H1 (cell line): ENCODE results near the gene PDCD6IP. TPM values are rescaled to one million over a fixed set of nuclear protein-coding genes. Genes with fewer than 3 reads are reported as not detected.

Experiments
- CTCF ChIA-PET: fragments of 300-600 bp; sonication (Branson Sonifier 250); formaldehyde crosslinking; loops from one replicate; lab custom pipeline; 2021; ENCODE audit not compliant: partially characterized antibody; lab: Charles Lee
- POLR2A ChIA-PET: fragments of 300-600 bp; sonication (Branson Sonifier 250); formaldehyde crosslinking; loops from one replicate; lab custom pipeline; 2021; ENCODE audit warnings: inconsistent platforms; ENCODE audit not compliant: partially characterized antibody; lab: Charles Lee
- DNase-seq, 2 experiments: peaks; one replicate each; pipeline versions ENCODE4 v3.0.0 to v3.0.0-alpha.2; 2010 to 2022; ENCODE audit warnings: low spot score in 2 of 2, low read depth in 1 of 2, mixed read lengths in 1 of 2
- FAIRE-seq: peaks from 2 replicates; lab custom pipeline; 2011; peaks lifted over from hg19 to GRCh38; lab: Jason Lieb, UNC
- H2AFZ ChIP-seq: 2 replicates; pipeline ENCODE4 v1.8.1; 2012; ENCODE audit warnings: low read length, inconsistent platforms
- H2AK5ac ChIP-seq: 2 replicates; pipeline ENCODE4 v1.6.1; 2013; ENCODE audit warnings: low read depth, low read length
- H2BK120ac ChIP-seq: replicated peaks from 2 replicates; pipeline ENCODE3; 2013; ENCODE audit warnings: low read depth, low read length, inconsistent platforms
- H2BK12ac ChIP-seq: 2 replicates; pipeline ENCODE4 v1.6.1; 2013; ENCODE audit warnings: low read depth, low read length
- H2BK15ac ChIP-seq: 2 replicates; pipeline ENCODE4 v1.6.1; 2013; ENCODE audit warnings: low read length
- H2BK20ac ChIP-seq: 2 replicates; pipeline ENCODE4 v1.6.1; 2013; ENCODE audit warnings: low read length
- H2BK5ac ChIP-seq: 2 replicates; pipeline ENCODE4 v1.6.1; 2013; ENCODE audit warnings: low read depth, low read length
- H3K14ac ChIP-seq: 2 replicates; pipeline ENCODE4 v1.6.1; 2013; ENCODE audit warnings: inconsistent platforms; ENCODE audit not compliant: insufficient read length
- H3K18ac ChIP-seq: 2 replicates; pipeline ENCODE4 v1.6.1; 2013; ENCODE audit warnings: low read length; ENCODE audit errors: extremely low read depth
- H3K23ac ChIP-seq: 2 replicates; pipeline ENCODE4 v1.6.1; 2013; ENCODE audit warnings: inconsistent platforms; ENCODE audit not compliant: insufficient read length
- H3K23me2 ChIP-seq: 2 replicates; pipeline ENCODE4 v1.6.1; 2013; ENCODE audit warnings: low read depth, low read length
- H3K27ac ChIP-seq: 2 replicates; pipeline ENCODE4 v1.6.1; 2011; ENCODE audit warnings: low read depth, low read length, inconsistent platforms
- H3K27me3 ChIP-seq, 4 experiments: replicated peaks in 1 of 4; 1 replicate in 1 of 4; 2 replicates in 3 of 4; pipeline versions ENCODE4 v1.6.1 to v1.8.1; 2011 to 2013; ENCODE audit warnings: low read length in 3 of 4, mild to moderate bottlenecking in 3 of 4, inconsistent platforms in 2 of 4, mixed read lengths in 2 of 4, moderate library complexity in 1 of 4; ENCODE audit not compliant: control insufficient read depth in 3 of 4, insufficient read depth in 3 of 4; ENCODE audit errors: extremely low read depth in 1 of 4
- H3K36me3 ChIP-seq, 4 experiments: 2 replicates each; pipeline versions ENCODE4 v1.6.1 to v1.8.1; 2011 to 2013; ENCODE audit warnings: mild to moderate bottlenecking in 4 of 4, low read length in 3 of 4, moderate library complexity in 2 of 4, control low read depth in 1 of 4, inconsistent platforms in 1 of 4; ENCODE audit not compliant: insufficient read depth in 4 of 4, control insufficient read depth in 2 of 4
- H3K4ac ChIP-seq: replicated peaks from 2 replicates; pipeline ENCODE3; 2013; ENCODE audit warnings: low read length, low read depth, mixed read lengths, inconsistent platforms; ENCODE audit not compliant: insufficient read length
- H3K4me1 ChIP-seq, 4 experiments: replicated peaks in 1 of 4; 1 replicate in 1 of 4; 2 replicates in 3 of 4; pipeline versions ENCODE4 v1.6.1 to v1.8.1; 2011 to 2013; ENCODE audit warnings: low read length in 3 of 4, inconsistent platforms in 2 of 4, mixed read lengths in 1 of 4; ENCODE audit not compliant: insufficient read depth in 4 of 4, control insufficient read depth in 3 of 4
- H3K4me2 ChIP-seq, 2 experiments: 2 replicates each; pipeline versions ENCODE4 v1.6.1 to v1.8.1; 2011 to 2013; ENCODE audit warnings: low read depth in 2 of 2, low read length in 2 of 2, control low read depth in 1 of 2, inconsistent platforms in 1 of 2, mild to moderate bottlenecking in 1 of 2; ENCODE audit not compliant: insufficient read depth in 1 of 2
- H3K4me3 ChIP-seq, 4 experiments: fragments of 200-600, 300-600 bp in 1 of 4; sonication (generic), shearing (Covaris generic), sonication (Bioruptor Twin) in 1 of 4; 2 replicates each; pipeline versions ENCODE4 v1.5.1 to v1.8.1; 2011 to 2016; ENCODE audit warnings: low read length in 4 of 4, low read depth in 3 of 4, control low read depth in 2 of 4, inconsistent platforms in 2 of 4, mild to moderate bottlenecking in 2 of 4, mixed read lengths in 1 of 4, moderate library complexity in 1 of 4; ENCODE audit not compliant: insufficient read depth in 2 of 4; ENCODE audit errors: extremely low read depth in 1 of 4
- H3K56ac ChIP-seq: replicated peaks from 2 replicates; pipeline ENCODE3; 2013; ENCODE audit warnings: low read depth, mild to moderate bottlenecking, mixed read lengths, low read length, inconsistent platforms; ENCODE audit not compliant: insufficient read length
- H3K79me1 ChIP-seq: 2 replicates; pipeline ENCODE4 v1.6.1; 2013; ENCODE audit warnings: low read depth, low read length, control low read depth
- H3K79me2 ChIP-seq, 2 experiments: 2 replicates each; pipeline versions ENCODE4 v1.6.1 to v1.8.1; 2012 to 2013; ENCODE audit warnings: low read length in 2 of 2, mild to moderate bottlenecking in 2 of 2, inconsistent platforms in 1 of 2; ENCODE audit not compliant: insufficient read depth in 2 of 2, control insufficient read depth in 1 of 2
- H3K9ac ChIP-seq, 4 experiments: replicated peaks in 1 of 4; 1 replicate in 1 of 4; 2 replicates in 3 of 4; pipeline versions ENCODE4 v1.6.1 to v1.8.1; 2011 to 2013; ENCODE audit warnings: low read depth in 3 of 4, low read length in 3 of 4, control low read depth in 2 of 4, mild to moderate bottlenecking in 2 of 4, moderate library complexity in 2 of 4, inconsistent platforms in 1 of 4; ENCODE audit errors: extremely low read depth in 1 of 4
- H3K9me3 ChIP-seq, 2 experiments: 2 replicates each; pipeline versions ENCODE4 v1.6.1 to v1.8.1; 2012 to 2013; ENCODE audit warnings: mild to moderate bottlenecking in 2 of 2, moderate library complexity in 2 of 2, control low read depth in 1 of 2, inconsistent platforms in 1 of 2, low read depth in 1 of 2, low read length in 1 of 2, mixed read lengths in 1 of 2; ENCODE audit not compliant: insufficient read depth in 2 of 2
- H4K20me1 ChIP-seq, 2 experiments: replicated peaks in 1 of 2; 2 replicates each; pipeline versions ENCODE3 to v1.8.1; 2011 to 2013; ENCODE audit warnings: inconsistent platforms in 2 of 2, low read length in 2 of 2, mild to moderate bottlenecking in 1 of 2; ENCODE audit not compliant: insufficient read depth in 2 of 2, control insufficient read depth in 1 of 2
- H4K5ac ChIP-seq: 2 replicates; pipeline ENCODE4 v1.6.1; 2013; ENCODE audit warnings: low read length, low read depth, mixed read lengths, inconsistent platforms; ENCODE audit not compliant: insufficient read length
- H4K8ac ChIP-seq: 2 replicates; pipeline ENCODE4 v1.8.0; 2013; ENCODE audit warnings: mild to moderate bottlenecking, moderate library complexity, low read length, inconsistent platforms; ENCODE audit not compliant: insufficient read depth; ENCODE audit errors: extremely low read depth
- H4K91ac ChIP-seq: replicated peaks from 2 replicates; pipeline ENCODE3; 2013; ENCODE audit warnings: low read length, mixed read lengths, inconsistent platforms; ENCODE audit not compliant: insufficient read length
- NANOG ChIP-seq: IDR thresholded peaks from 2 replicates; pipeline ENCODE4 v1.6.1; 2011; ENCODE audit warnings: low read length, low read depth, mild to moderate bottlenecking, inconsistent platforms; ENCODE audit not compliant: insufficient read depth, poor library complexity, severe bottlenecking
- WGBS, 2 experiments: shearing (Covaris generic) in 1 of 2; methylation state at CpG; one replicate each; pipeline versions ENCODE4 v1.1.6 to v1.1.7; 2013 to 2015; ENCODE audit warnings: low lambda C conversion rate in 2 of 2, mixed read lengths in 2 of 2, inconsistent platforms in 1 of 2, low coverage in 1 of 2, missing lambda C conversion rate in 1 of 2; ENCODE audit not compliant: insufficient replicate concordance in 2 of 2, insufficient coverage in 1 of 2, insufficient read length in 1 of 2; ENCODE audit errors: extremely low coverage in 1 of 2, missing lambda C conversion rate in 1 of 2; 5-methylcytosine and 5-hydroxymethylcytosine counted together
- polyA plus RNA-seq, 7 experiments: library from polyadenylated mRNA; depleted of rRNA in 3 of 7; stranded (reverse) in 5 of 7; unstranded in 2 of 7; fragments of >200 nt in 5 of 7; fragments of 200-250 nt in 2 of 7; gene quantifications; 1 replicate in 5 of 7; 2 replicates in 1 of 7; 4 replicates in 1 of 7; pipeline versions ENCODE4 v1.2.1 to v1.2.3, GENCODE V29; 2011 to 2013; ENCODE audit warnings: missing spikeins in 2 of 7, mixed read lengths in 2 of 7
- total RNA-seq: library from RNA; stranded (reverse); fragmentation: NEBNext Ultra II Directional; extraction: Animal tissue kit (Norgen Biotek cat#: 25700); gene quantifications from 2 replicates; pipeline ENCODE4 v1.2.1, GENCODE V29; 2021

The PDCD6IP gene
- total and polyA plus RNA-seq, 2 of the 8 experiments (the other 6 are each of a cell fraction or from before 2014, with no cell fraction given), result 61.7 to 155 TPM

- Histone ChIP-seq H2AK5ac (no peak overlapping the region), H3K9me3 (no peaks in the 10 kb centered on the region), H4K5ac (no peak overlapping the region), H3K56ac (no peak overlapping the region), H3K23ac (no peak overlapping the region), H3K4me1 (peaks cover 0 to 6% (median under 1%) of the 10 kb centered on the region in 4 experiments; a peak in 1 of 7 replicates), H3K27ac (no peak overlapping the region), H3K9ac (no peak overlapping the region), H3K27me3 (no peaks in the 10 kb centered on the region), H3K18ac (no peak overlapping the region), H4K8ac (no peak overlapping the region), H3K79me2 (no peaks in the 10 kb centered on the region), H4K91ac (no peak overlapping the region), H3K36me3 (no peaks in the 10 kb centered on the region), H2BK12ac (no peak overlapping the region), H3K4ac (no peak overlapping the region), H3K23me2 (peaks cover 5% of the 10 kb centered on the region; the same call in 1 of the 2 replicates), H3K4me2 (no peak overlapping the region), H2AFZ (no peak overlapping the region), H3K79me1 (no peaks in the 10 kb centered on the region), H2BK20ac (no peak overlapping the region), H2BK5ac (no peak overlapping the region), H3K14ac (no peak overlapping the region), H4K20me1 (no peaks in the 10 kb centered on the region), H3K4me3 (no peak overlapping the region), H2BK120ac (no peak overlapping the region), H2BK15ac (no peak overlapping the region)
- POLR2A ChIA-PET, result no interaction called here
- no peak for TF ChIP-seq NANOG
- CTCF ChIA-PET, result interaction anchor here (0.9 to 4.8 kb wide), 4 partner anchors 128 to 798 kb away, joined by 3 to 23 read pairs (median 4); no protein-coding TSS in a partner anchor
- no peak for DNase-seq
- no peak for FAIRE-seq
- WGBS, 2 experiments, result 91% methylated on average over 2 of the region's 2 CpGs; no CpG with 5 or more reads in 1 of the 2 experiments
Observed at GRCh38 chr3:33886015-33886414, 87.6 kb downstream of the PDCD6IP start.
